ENCODE measurements around the gene BAG5.

Gene BAG5

DNA sequence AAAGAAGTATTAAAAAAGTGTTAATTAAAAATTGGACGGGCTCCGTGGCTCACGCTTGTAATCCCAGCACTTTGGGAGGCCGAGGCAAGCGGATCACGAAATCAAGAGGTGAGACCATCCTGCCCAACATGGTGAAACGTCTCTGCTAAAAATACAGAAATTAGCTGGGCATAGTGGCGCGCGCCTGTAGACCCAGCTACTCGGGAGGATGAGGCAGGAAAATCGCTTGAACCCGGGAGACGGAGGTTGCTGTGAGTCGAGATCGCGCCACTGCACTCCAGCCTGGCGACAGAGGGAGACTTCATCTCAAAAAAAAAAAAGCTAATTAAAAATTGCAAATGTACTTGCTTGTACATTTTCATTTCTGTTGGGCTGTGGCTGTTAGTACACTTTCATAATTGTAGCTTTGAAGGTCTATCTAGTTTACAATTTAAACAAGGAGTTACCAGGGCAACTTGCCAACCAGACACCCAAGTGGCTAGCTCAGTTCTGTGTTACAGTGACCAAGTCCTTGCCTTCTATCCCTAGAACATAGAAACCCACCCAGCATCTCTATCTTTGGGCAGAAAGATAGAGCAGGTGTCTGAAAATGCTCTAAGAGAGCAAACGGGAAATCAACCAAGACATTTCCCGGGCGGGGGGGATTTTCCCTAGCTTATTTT lies 1.5 kb upstream of the BAG5 start:
- no peak for DNase-seq (ENCODE audit: low read depth)

DNA sequence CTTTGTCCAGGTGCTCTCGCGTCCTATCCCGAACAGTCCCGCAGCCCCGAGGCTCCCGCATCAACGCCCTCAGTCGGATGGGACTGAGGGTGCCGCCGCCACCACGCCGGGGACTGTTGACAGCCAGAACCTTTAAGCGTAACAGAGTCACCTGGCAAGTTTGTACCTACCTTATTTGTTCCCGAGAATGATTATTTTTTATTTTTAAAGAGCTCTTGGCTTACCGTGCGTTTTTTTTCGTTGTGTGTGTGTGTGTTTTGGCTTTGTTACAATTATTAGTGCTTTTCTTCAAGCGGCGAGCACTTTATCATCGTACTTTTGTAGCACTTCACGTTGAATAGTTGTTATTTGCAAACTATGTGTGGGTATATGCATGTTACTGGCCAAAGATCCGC lies 766 bp upstream of the BAG5 start:
- DNase-seq (ENCODE audit: low read depth) = no peak

- no peak for DNase-seq (ENCODE audit: low read depth)
Measured at GRCh38 chr14:103562179-103562428, 353 bp downstream of the BAG5 start.

DNA sequence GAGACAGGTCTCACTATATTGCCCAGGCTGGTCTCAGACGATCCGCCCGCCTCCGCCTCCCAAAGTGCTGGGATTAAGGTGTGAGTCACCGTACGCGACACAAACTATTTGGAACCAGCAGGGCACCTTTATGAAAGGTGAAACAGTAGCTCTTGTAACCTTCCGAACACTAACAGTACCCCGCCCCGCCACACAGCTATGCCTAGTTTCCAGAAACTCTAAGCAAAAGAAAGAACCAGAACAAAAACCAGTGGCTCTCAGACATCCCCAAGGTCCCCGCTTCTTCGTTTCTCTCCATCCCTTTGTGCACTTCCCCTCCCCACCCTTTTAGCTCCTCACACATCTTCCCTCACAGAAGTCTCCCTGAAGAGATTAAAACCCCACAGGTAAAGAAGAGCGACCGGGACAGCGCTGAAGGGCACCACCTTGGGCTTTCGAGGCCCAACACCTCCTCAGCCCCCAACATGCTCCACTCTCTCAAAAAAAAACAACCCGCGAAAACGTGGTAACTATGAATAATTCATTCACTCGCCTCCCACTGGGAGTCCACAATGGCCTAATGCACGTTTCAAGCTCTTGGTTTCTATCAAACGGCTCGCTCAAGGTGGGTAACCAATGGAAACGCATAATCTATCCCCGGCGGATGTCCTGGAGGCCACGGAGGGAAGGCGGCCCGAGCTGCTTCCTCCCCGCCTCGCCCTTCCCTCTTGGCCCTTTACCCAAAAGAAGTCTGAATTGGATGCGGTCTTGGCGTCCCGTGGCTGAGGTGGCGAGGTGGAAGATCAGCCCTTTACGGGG lies 877 bp downstream of the BAG5 start:
- DNase-seq (ENCODE audit: low read depth) = peak; percentile 45

- DNase-seq (ENCODE audit: low read depth) = no peak
Measured at GRCh38 chr14:103560691-103561090, 1.8 kb downstream of the BAG5 start.

- DNase-seq (ENCODE audit: low read depth) = no peak
Measured at GRCh38 chr14:103559766-103560165, 2.7 kb downstream of the BAG5 start.

DNA sequence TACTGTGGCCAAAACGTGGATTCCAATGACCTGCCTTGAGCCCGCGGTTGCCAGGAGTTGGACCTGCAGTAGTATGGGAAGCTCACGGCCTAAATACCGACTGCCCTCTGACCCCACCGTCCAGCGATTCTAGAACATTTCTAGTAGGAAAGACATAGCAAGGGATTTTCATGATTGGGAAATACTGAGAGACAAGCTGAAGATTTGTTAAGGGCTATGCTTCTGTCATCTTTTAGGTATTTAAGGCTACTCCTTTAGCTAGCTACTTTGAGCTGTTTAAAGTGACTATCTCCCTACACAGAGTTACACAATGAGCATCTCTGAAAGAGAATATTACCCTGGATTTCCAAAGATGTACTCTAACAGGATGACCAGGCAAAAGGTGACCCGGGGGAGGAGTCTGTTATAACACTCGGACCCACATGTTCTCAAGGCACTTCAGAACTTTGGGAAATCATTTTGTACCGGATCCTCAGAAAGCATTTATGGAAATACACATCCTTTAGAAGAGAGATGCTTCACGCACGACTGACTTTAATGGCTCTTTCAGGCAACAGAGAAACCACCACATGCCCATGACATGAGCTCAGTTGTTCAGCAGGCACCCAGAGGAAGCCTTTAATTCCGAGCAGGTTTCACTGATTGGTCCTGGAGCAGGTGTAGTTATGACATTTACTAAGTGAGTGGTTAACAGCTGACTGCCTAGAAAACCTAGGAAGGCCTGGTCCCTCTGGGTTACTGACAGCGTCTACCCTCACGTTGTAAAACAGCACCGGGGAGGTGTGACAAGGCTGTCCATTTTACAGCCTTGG lies 4.2 kb downstream of the BAG5 start:
- no peak for DNase-seq (ENCODE audit: low read depth)

- DNase-seq (ENCODE audit: low read depth) = no peak
Measured at GRCh38 chr14:103556946-103557758, 5.3 kb downstream of the BAG5 start.

- no peak for DNase-seq (ENCODE audit: low read depth)
Measured at GRCh38 chr14:103555559-103556337, 6.7 kb downstream of the BAG5 start.

- no peak for DNase-seq (ENCODE audit: low read depth)
Measured at GRCh38 chr14:103552846-103553210, 9.6 kb downstream of the BAG5 start.

- DNase-seq (ENCODE audit: low read depth) = no peak
Measured at GRCh38 chr14:103552011-103552845, 10.2 kb downstream of the BAG5 start.

- DNase-seq (ENCODE audit: low read depth) = no peak
Measured at GRCh38 chr14:103551338-103551762, 11.1 kb downstream of the BAG5 start.

- DNase-seq (ENCODE audit: low read depth) = no peak
Measured at GRCh38 chr14:103550451-103551337, 11.8 kb downstream of the BAG5 start.

DNA sequence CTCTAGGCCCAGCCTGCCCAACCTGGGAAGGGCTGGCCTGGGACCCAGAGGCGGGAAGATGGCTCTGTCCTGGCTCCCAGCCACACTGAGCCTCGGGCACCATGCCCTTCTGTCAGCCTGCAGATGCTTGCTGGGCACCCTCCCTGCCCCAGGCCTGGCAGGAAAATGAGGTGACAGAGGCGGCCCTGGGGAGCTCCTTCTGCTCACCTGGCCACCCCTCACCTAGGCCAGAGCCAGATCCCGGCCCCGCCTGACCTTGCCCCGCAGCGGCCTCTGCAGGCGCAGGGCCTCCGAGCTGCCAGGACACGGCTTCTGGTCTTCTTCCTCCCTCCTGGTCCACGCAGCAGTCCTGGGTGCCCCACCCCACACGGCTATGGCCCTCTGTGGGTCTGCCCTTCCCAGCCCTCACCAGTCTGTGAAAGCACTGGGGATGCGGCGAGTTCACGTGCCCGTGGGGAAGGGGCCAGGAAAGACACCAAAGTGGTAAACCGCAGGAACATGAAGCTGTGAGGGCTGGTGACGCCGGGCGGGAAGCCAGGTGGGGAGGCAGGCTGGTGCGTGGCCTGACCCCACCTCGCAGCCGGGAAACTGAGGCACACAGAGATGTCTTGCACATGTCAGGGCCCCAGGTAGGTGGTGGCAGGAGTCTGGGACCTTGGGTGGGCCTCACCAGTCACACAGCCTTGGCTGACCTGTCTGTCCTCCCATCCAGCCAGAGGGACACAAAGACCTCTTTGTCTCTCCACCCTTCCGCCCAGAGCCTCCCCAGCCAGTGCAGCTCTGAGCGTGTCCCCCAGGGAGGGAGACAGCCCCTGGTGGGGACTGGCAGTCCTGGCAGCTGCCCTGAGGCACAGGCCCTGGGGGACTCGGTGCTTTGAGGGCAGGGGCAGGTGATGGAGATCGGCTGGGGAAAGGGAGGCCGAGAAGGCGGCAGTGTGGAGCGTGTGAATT lies 12.8 kb downstream of the BAG5 start:
- no peak for DNase-seq (ENCODE audit: low read depth)

DNA sequence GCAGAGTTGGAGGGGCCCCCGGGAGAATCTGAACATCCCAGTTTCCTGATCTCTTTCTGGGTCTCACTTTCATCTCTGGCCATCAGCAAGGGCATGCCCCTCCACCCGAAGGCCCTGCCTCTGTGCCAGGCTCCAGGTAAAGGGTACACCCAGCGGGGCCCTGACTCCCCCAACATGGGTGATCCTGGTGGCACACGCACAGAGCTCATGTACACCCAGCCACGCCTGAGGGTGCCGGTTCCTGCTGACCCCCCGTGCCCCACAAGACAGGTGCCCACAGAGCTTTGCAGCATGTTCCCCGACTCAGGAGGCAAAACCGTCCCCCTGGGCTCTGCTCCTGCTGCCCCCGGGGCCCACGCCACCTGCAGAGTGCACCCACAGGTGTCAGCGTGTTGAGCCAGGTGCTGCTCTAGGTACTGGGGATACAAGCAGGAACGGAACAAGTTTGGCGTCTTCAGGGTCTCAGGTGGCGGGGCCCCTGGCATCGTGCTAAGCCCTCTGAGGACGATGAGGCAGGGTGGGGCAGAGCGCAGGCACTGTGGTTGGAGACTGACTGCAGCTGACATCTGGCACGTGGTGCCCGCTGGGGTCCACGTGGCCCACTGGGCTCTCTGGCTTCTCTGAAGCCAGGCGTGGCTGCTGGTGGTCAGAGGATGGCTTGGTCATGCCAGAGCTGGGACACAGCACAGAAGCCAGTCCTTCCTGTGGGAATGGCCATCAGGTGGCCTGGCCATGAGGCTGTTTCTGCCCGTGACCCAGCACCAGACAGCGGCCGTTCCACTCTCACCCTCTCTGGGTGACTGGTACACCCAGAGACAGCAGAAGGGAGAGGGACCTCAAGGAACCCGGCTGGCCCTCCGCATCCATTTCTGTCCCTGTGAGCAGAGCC lies 13.8 kb downstream of the BAG5 start:
- no peak for DNase-seq (ENCODE audit: low read depth)

DNA sequence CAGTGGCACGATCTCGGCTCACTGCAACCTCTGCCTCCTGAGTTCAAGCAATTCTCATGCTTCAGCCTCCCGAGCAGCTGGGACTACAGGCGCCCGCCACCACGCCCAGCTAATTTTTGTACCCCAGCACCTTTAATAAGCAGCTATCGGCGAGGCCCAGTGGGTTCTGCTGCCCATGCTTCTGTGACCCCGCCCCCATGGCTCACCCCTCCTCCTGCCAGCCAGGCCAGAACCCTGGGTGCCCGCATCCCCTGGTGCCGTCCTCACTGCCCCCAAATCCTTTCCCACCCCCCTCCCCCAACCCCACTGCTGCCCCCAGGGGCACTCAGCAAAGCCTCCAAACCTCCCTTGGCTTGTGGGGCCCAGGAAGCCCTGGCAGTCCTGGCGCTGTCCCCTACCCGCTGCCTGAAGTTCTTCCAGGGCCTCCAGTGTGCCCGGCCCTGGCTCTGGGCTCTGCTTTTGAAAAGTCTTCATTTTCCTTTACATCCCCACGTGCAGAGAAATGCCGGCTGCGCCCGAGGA lies 14.5 kb downstream of the BAG5 start:
- DNase-seq (ENCODE audit: low read depth) = no peak

DNA sequence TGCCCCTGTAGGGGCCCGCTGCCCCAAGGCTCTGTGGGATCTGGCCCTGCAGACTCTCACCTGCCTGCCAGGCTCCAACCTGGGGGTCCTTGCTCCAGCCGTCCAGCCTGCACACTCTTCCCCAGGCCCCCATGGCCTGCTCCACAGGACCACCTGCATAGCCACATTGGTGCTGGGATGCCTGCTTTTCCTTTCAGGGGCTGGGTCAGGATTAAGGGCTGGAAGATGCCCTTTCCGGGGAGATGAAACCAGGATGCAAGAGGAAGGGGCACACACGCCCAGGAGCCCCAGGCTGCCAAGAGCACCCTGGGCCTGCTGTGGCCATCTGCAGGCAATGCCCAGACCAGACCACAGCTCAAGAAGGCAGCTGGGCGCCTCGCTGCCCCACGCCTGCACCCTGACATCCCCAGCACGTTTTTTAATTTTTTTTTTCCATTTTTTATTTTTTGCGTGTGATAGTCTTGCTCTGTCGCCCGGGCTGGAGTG lies 15.0 kb downstream of the BAG5 start:
- DNase-seq (ENCODE audit: low read depth) = no peak

Data from activated T-cell treated with anti-CD3 and anti-CD28 coated beads for 48 hours (primary cell).